Measurements from ENCODE around the gene OBSCN.

The OBSCN gene

GRCh38 chr1:228411548-228412430 is 203.9 kb downstream of the OBSCN start:
- H3K4me3 ChIP-seq (ENCODE audit: low read length), result no peak overlapping the region
- TF ChIP-seq CTCF (IDR thresholded peaks at IDR 0.05; ENCODE audit: insufficient read depth, low read depth, low read length, missing control alignments), result no peak
- DNase-seq (ENCODE audit: low read depth), result no peak

GRCh38 chr1:228413241-228414010 is 205.6 kb downstream of the OBSCN start:
- H3K4me3 ChIP-seq (ENCODE audit: low read length), result no peak overlapping the region
- DNase-seq (ENCODE audit: low read depth), result no peak
- TF ChIP-seq CTCF (IDR thresholded peaks at IDR 0.05; ENCODE audit: insufficient read depth, low read depth, low read length, missing control alignments), result no peak

GRCh38 chr1:228414511-228415211 is 206.8 kb downstream of the OBSCN start:
- no peak for DNase-seq (ENCODE audit: low read depth)
- H3K4me3 ChIP-seq (ENCODE audit: low read length), result no peak overlapping the region
- no peak for TF ChIP-seq CTCF (IDR thresholded peaks at IDR 0.05; ENCODE audit: insufficient read depth, low read depth, low read length, missing control alignments)

- TF ChIP-seq CTCF (IDR thresholded peaks at IDR 0.05; ENCODE audit: insufficient read depth, low read depth, low read length, missing control alignments), result no peak
- H3K4me3 ChIP-seq (ENCODE audit: low read length), result no peak overlapping the region
- no peak for DNase-seq (ENCODE audit: low read depth)
Measured at GRCh38 chr1:228415221-228415620, 207.4 kb downstream of the OBSCN start.

- no peak for DNase-seq (ENCODE audit: low read depth)
- TF ChIP-seq CTCF (IDR thresholded peaks at IDR 0.05; ENCODE audit: insufficient read depth, low read depth, low read length, missing control alignments), result no peak
- peak overlapping the region; percentile 40 for H3K4me3 ChIP-seq (ENCODE audit: low read length)
Measured at GRCh38 chr1:228415853-228416216, 208.0 kb downstream of the OBSCN start.

- peak; percentile 30 for TF ChIP-seq CTCF (IDR thresholded peaks at IDR 0.05; ENCODE audit: insufficient read depth, low read depth, low read length, missing control alignments)
- peak; percentile 37 for DNase-seq (ENCODE audit: low read depth)
- peak within 1 kb of the TSS; percentile 40 for H3K4me3 ChIP-seq (ENCODE audit: low read length)
Measured at GRCh38 chr1:228416217-228416933, 208.5 kb downstream of the OBSCN start, which contains the start of gene TRIM17. TRIM17 (minus strand) TSS chr1:228416861; CDS start chr1:228415072, 1,789 bp downstream.
